Dendritic cell treated with granulocyte-macrophage colony-stimulating factor and Interleukin-4, amounts not matched to agents 40 ng/mL and 50 ng/mL, for 4 days (primary cell): ENCODE measurements around the gene VEGFC.

Experiments
- H3K27ac Mint-ChIP-seq: one replicate; pipeline ENCODE4 v1.8.0; 2022; ENCODE audit warnings: mild to moderate bottlenecking, mixed read lengths
- H3K27me3 Mint-ChIP-seq: one replicate; pipeline ENCODE4 v1.8.0; 2022; ENCODE audit warnings: mild to moderate bottlenecking, mixed read lengths
- H3K36me3 Mint-ChIP-seq: one replicate; pipeline ENCODE4 v1.8.0; 2022; ENCODE audit warnings: low read depth, mixed read lengths
- H3K4me1 Mint-ChIP-seq: one replicate; pipeline ENCODE4 v1.8.0; 2022; ENCODE audit warnings: low read depth, mixed read lengths
- H3K4me3 Mint-ChIP-seq: one replicate; pipeline ENCODE4 v1.8.0; 2022; ENCODE audit warnings: mild to moderate bottlenecking, moderate library complexity, mixed read lengths
- H3K9me3 Mint-ChIP-seq: one replicate; pipeline ENCODE4 v1.8.0; 2022; ENCODE audit warnings: mixed read lengths
- intact Hi-C: fragments of 100-400 bp; cut with micrococcal nuclease; formaldehyde crosslinking; loops from one replicate; pipeline ENCODE4 v1.15.0; 2022

Gene VEGFC

GRCh38 chr4:176762661-176763308, 29.9 kb downstream of the VEGFC start:
- intact Hi-C loops = no loop called here
- H3K27ac Mint-ChIP-seq = no peak overlapping the region
- H3K9me3 Mint-ChIP-seq = no peaks in the 10 kb centered on the region
- no peaks in the 10 kb centered on the region for H3K27me3 Mint-ChIP-seq
- no peaks in the 10 kb centered on the region for H3K4me1 Mint-ChIP-seq
- H3K4me3 Mint-ChIP-seq = no peak overlapping the region
- no peaks in the 10 kb centered on the region for H3K36me3 Mint-ChIP-seq

GRCh38 chr4:176761872-176762271, 30.9 kb downstream of the VEGFC start:
- no peak overlapping the region for H3K4me3 Mint-ChIP-seq
- H3K27me3 Mint-ChIP-seq = no peaks in the 10 kb centered on the region
- H3K9me3 Mint-ChIP-seq = no peaks in the 10 kb centered on the region
- no peaks in the 10 kb centered on the region for H3K36me3 Mint-ChIP-seq
- H3K27ac Mint-ChIP-seq = no peak overlapping the region
- intact Hi-C loops = no loop called here
- H3K4me1 Mint-ChIP-seq = no peaks in the 10 kb centered on the region

- no peaks in the 10 kb centered on the region for H3K36me3 Mint-ChIP-seq
- H3K4me1 Mint-ChIP-seq = no peaks in the 10 kb centered on the region
- H3K4me3 Mint-ChIP-seq = no peak overlapping the region
- H3K27ac Mint-ChIP-seq = no peak overlapping the region
- intact Hi-C loops = no loop called here
- H3K9me3 Mint-ChIP-seq = no peaks in the 10 kb centered on the region
- H3K27me3 Mint-ChIP-seq = no peaks in the 10 kb centered on the region
These were observed 32.3 kb downstream of the VEGFC start for GRCh38 chr4:176760471-176760870.

- no peaks in the 10 kb centered on the region for H3K36me3 Mint-ChIP-seq
- H3K4me3 Mint-ChIP-seq = no peak overlapping the region
- intact Hi-C loops = no loop called here
- no peaks in the 10 kb centered on the region for H3K4me1 Mint-ChIP-seq
- no peak overlapping the region for H3K27ac Mint-ChIP-seq
- no peaks in the 10 kb centered on the region for H3K27me3 Mint-ChIP-seq
- no peaks in the 10 kb centered on the region for H3K9me3 Mint-ChIP-seq
These were observed 34.0 kb downstream of the VEGFC start for GRCh38 chr4:176758731-176759130.

- Mint-ChIP-seq H3K9me3 (no peaks in the 10 kb centered on the region), H3K4me1 (no peaks in the 10 kb centered on the region), H3K36me3 (no peaks in the 10 kb centered on the region), H3K27ac (no peak overlapping the region), H3K27me3 (no peaks in the 10 kb centered on the region), H3K4me3 (no peak overlapping the region)
- intact Hi-C loops = no loop called here
These were observed 34.4 kb downstream of the VEGFC start for GRCh38 chr4:176758323-176758722.

GRCh38 chr4:176755613-176756012, 37.1 kb downstream of the VEGFC start:
- no peaks in the 10 kb centered on the region for H3K4me1 Mint-ChIP-seq
- intact Hi-C loops = no loop called here
- no peaks in the 10 kb centered on the region for H3K9me3 Mint-ChIP-seq
- H3K27ac Mint-ChIP-seq = no peak overlapping the region
- H3K36me3 Mint-ChIP-seq = no peaks in the 10 kb centered on the region
- no peak overlapping the region for H3K4me3 Mint-ChIP-seq
- H3K27me3 Mint-ChIP-seq = no peaks in the 10 kb centered on the region

GRCh38 chr4:176755001-176755400, 37.7 kb downstream of the VEGFC start:
- Mint-ChIP-seq H3K4me3 (no peak overlapping the region), H3K27ac (no peak overlapping the region), H3K4me1 (no peaks in the 10 kb centered on the region), H3K9me3 (no peaks in the 10 kb centered on the region), H3K36me3 (no peaks in the 10 kb centered on the region), H3K27me3 (no peaks in the 10 kb centered on the region)
- intact Hi-C loops = no loop called here

- Mint-ChIP-seq H3K4me1 (no peaks in the 10 kb centered on the region), H3K27me3 (no peaks in the 10 kb centered on the region), H3K9me3 (no peaks in the 10 kb centered on the region), H3K36me3 (no peaks in the 10 kb centered on the region), H3K4me3 (no peak overlapping the region), H3K27ac (no peak overlapping the region)
- intact Hi-C loops = no loop called here
These were observed 39.7 kb downstream of the VEGFC start for GRCh38 chr4:176753049-176753448.

- no peaks in the 10 kb centered on the region for H3K9me3 Mint-ChIP-seq
- no peaks in the 10 kb centered on the region for H3K27me3 Mint-ChIP-seq
- H3K4me3 Mint-ChIP-seq = no peak overlapping the region
- no peak overlapping the region for H3K27ac Mint-ChIP-seq
- no peaks in the 10 kb centered on the region for H3K4me1 Mint-ChIP-seq
- H3K36me3 Mint-ChIP-seq = no peaks in the 10 kb centered on the region
- intact Hi-C loops = no loop called here
These were observed 40.5 kb downstream of the VEGFC start for GRCh38 chr4:176752191-176752749.

GRCh38 chr4:176751061-176751460, 41.7 kb downstream of the VEGFC start:
- no peak overlapping the region for H3K27ac Mint-ChIP-seq
- no peaks in the 10 kb centered on the region for H3K4me1 Mint-ChIP-seq
- intact Hi-C loops = no loop called here
- no peaks in the 10 kb centered on the region for H3K27me3 Mint-ChIP-seq
- H3K9me3 Mint-ChIP-seq = no peaks in the 10 kb centered on the region
- H3K36me3 Mint-ChIP-seq = no peaks in the 10 kb centered on the region
- H3K4me3 Mint-ChIP-seq = no peak overlapping the region

- no peaks in the 10 kb centered on the region for H3K27me3 Mint-ChIP-seq
- no peaks in the 10 kb centered on the region for H3K4me1 Mint-ChIP-seq
- H3K27ac Mint-ChIP-seq = no peak overlapping the region
- intact Hi-C loops = no loop called here
- no peak overlapping the region for H3K4me3 Mint-ChIP-seq
- H3K9me3 Mint-ChIP-seq = no peaks in the 10 kb centered on the region
- no peaks in the 10 kb centered on the region for H3K36me3 Mint-ChIP-seq
These were observed 45.9 kb downstream of the VEGFC start for GRCh38 chr4:176746846-176747245.

GRCh38 chr4:176745902-176746301, 46.8 kb downstream of the VEGFC start:
- Mint-ChIP-seq H3K27ac (no peak overlapping the region), H3K27me3 (no peaks in the 10 kb centered on the region), H3K4me1 (no peaks in the 10 kb centered on the region), H3K4me3 (no peak overlapping the region), H3K9me3 (no peaks in the 10 kb centered on the region), H3K36me3 (no peaks in the 10 kb centered on the region)
- intact Hi-C loops = no loop called here

- H3K36me3 Mint-ChIP-seq = no peaks in the 10 kb centered on the region
- intact Hi-C loops = no loop called here
- H3K4me3 Mint-ChIP-seq = no peak overlapping the region
- H3K27me3 Mint-ChIP-seq = no peaks in the 10 kb centered on the region
- H3K4me1 Mint-ChIP-seq = no peaks in the 10 kb centered on the region
- H3K27ac Mint-ChIP-seq = no peak overlapping the region
- H3K9me3 Mint-ChIP-seq = no peaks in the 10 kb centered on the region
These were observed 48.6 kb downstream of the VEGFC start for GRCh38 chr4:176744091-176744490.

GRCh38 chr4:176742211-176742610, 50.5 kb downstream of the VEGFC start:
- intact Hi-C loops = no loop called here
- Mint-ChIP-seq H3K4me3 (no peak overlapping the region), H3K36me3 (no peaks in the 10 kb centered on the region), H3K27ac (no peak overlapping the region), H3K4me1 (no peaks in the 10 kb centered on the region), H3K9me3 (no peaks in the 10 kb centered on the region), H3K27me3 (no peaks in the 10 kb centered on the region)

- Mint-ChIP-seq H3K27me3 (no peaks in the 10 kb centered on the region), H3K27ac (no peak overlapping the region), H3K4me3 (no peak overlapping the region), H3K4me1 (no peaks in the 10 kb centered on the region), H3K9me3 (no peaks in the 10 kb centered on the region), H3K36me3 (no peaks in the 10 kb centered on the region)
- intact Hi-C loops = no loop called here
These were observed 51.5 kb downstream of the VEGFC start for GRCh38 chr4:176741253-176741652.
